Measurements from ENCODE around the gene FAM151A.

The FAM151A gene

GRCh38 chr1:54611621-54612020, 11.7 kb downstream of the FAM151A start:
- no peak overlapping the region for H3K4me3 ChIP-seq (ENCODE audit: low read depth, low read length)
- DNase-seq (ENCODE audit: low read depth): no peak
- TF ChIP-seq CTCF (IDR thresholded peaks at IDR 0.05; ENCODE audit: insufficient read depth, low read depth, low read length, missing control alignments): no peak

- no peak overlapping the region for H3K4me3 ChIP-seq (ENCODE audit: low read depth, low read length)
- DNase-seq (ENCODE audit: low read depth): no peak
- no peak for TF ChIP-seq CTCF (IDR thresholded peaks at IDR 0.05; ENCODE audit: insufficient read depth, low read depth, low read length, missing control alignments)
Observed at GRCh38 chr1:54610601-54611580, 12.4 kb downstream of the FAM151A start.

GRCh38 chr1:54610048-54610447, 13.3 kb downstream of the FAM151A start:
- no peak overlapping the region for H3K4me3 ChIP-seq (ENCODE audit: low read depth, low read length)
- no peak for TF ChIP-seq CTCF (IDR thresholded peaks at IDR 0.05; ENCODE audit: insufficient read depth, low read depth, low read length, missing control alignments)
- DNase-seq (ENCODE audit: low read depth): no peak

GRCh38 chr1:54609301-54609921, 13.9 kb downstream of the FAM151A start:
- DNase-seq (ENCODE audit: low read depth): no peak
- no peak for TF ChIP-seq CTCF (IDR thresholded peaks at IDR 0.05; ENCODE audit: insufficient read depth, low read depth, low read length, missing control alignments)
- no peak overlapping the region for H3K4me3 ChIP-seq (ENCODE audit: low read depth, low read length)

- no peak for TF ChIP-seq CTCF (IDR thresholded peaks at IDR 0.05; ENCODE audit: insufficient read depth, low read depth, low read length, missing control alignments)
- H3K4me3 ChIP-seq (ENCODE audit: low read depth, low read length): no peak overlapping the region
- DNase-seq (ENCODE audit: low read depth): no peak
Observed at GRCh38 chr1:54608566-54609230, 14.6 kb downstream of the FAM151A start.

- no peak for TF ChIP-seq CTCF (IDR thresholded peaks at IDR 0.05; ENCODE audit: insufficient read depth, low read depth, low read length, missing control alignments)
Observed at GRCh38 chr1:54607821-54608565, 15.3 kb downstream of the FAM151A start.

More at GRCh38 chr1:54607821-54608565, 15.3 kb downstream of the FAM151A start:
- no peak for DNase-seq (ENCODE audit: low read depth)
- no peak overlapping the region for H3K4me3 ChIP-seq (ENCODE audit: low read depth, low read length)

All from GM12865 (cell line).